K562 (cell line): ENCODE results near the gene CASKIN1. TPM values are rescaled to one million over a fixed set of nuclear protein-coding genes. Genes with fewer than 3 reads are reported as not detected.
A peak's percentile ranks its signal among the peaks of the same experiment; 100 is the strongest.

Experiments
- ASH1L ChIP-seq: fragments of 450-650 bp; IDR thresholded peaks from 2 replicates; pipeline ENCODE4 v1.6.1; 2018; ENCODE audit warnings: borderline replicate concordance, mild to moderate bottlenecking, low read depth; ENCODE audit not compliant: partially characterized antibody
- BRCA1 ChIP-seq, 2 experiments: fragments of 450-650 bp in 1 of 2; sonication (generic) in 1 of 2; formaldehyde crosslinking in 1 of 2; IDR thresholded peaks; 2 replicates each; pipeline versions ENCODE4 v1.5.0 to v1.6.1; 2017 to 2020; ENCODE audit warnings: mild to moderate bottlenecking in 1 of 2, missing genetic modification reagents in 1 of 2
- CEBPG ChIP-seq, 3 experiments: fragments of 200-800 bp in 1 of 3; sonication (Bioruptor generic) in 1 of 3; sonication (generic) in 1 of 3; formaldehyde crosslinking in 1 of 3; IDR thresholded peaks in 2 of 3; conservative IDR thresholded peaks in 1 of 3; 2 replicates each; pipeline versions ENCODE4 v1.6.1 to v1.8.0; 2016 to 2022; ENCODE audit warnings: missing compliant biosample characterization in 2 of 3, missing genetic modification characterization in 2 of 3, mild to moderate bottlenecking in 1 of 3, missing genetic modification reagents in 1 of 3
- ELK1 ChIP-seq: sonication (generic); formaldehyde crosslinking; IDR thresholded peaks from 2 replicates; pipeline ENCODE4 v1.8.1; 2022; ENCODE audit warnings: missing genetic modification reagents
- EP400 ChIP-seq: fragments of 450-650 bp; IDR thresholded peaks from 2 replicates; pipeline ENCODE4 v1.6.1; 2017; ENCODE audit warnings: antibody characterized with exemption, mild to moderate bottlenecking, moderate library complexity
- FIP1L1 ChIP-seq: fragments of 200-400 bp; formaldehyde crosslinking; IDR thresholded peaks from 2 replicates; pipeline ENCODE4 v1.6.1; 2018; ENCODE audit warnings: mild to moderate bottlenecking, low read depth, low read length; ENCODE audit not compliant: poor library complexity, severe bottlenecking
- HINFP ChIP-seq: fragments of 450-650 bp; conservative IDR thresholded peaks from 2 replicates; pipeline ENCODE4 v1.6.1; 2016; ENCODE audit warnings: missing genetic modification characterization, low read depth, mild to moderate bottlenecking, control low read depth, missing compliant biosample characterization
- KDM4B ChIP-seq, 2 experiments: fragments of 450-650 bp in 1 of 2; sonication (generic) in 1 of 2; IDR thresholded peaks; 2 replicates each; pipeline ENCODE4 v1.6.1; 2016 to 2017; ENCODE audit warnings: borderline replicate concordance in 2 of 2, antibody characterized with exemption in 1 of 2, low read depth in 1 of 2, mild to moderate bottlenecking in 1 of 2
- MAZ ChIP-seq, 2 experiments: fragments of 450-650 bp in 1 of 2; sonication (generic) in 1 of 2; formaldehyde crosslinking; IDR thresholded peaks in 1 of 2; conservative IDR thresholded peaks in 1 of 2; 2 replicates each; pipeline versions ENCODE4 v1.4.0 to v1.5.0; 2020; ENCODE audit warnings: mild to moderate bottlenecking in 1 of 2, missing genetic modification reagents in 1 of 2
- NR4A1 ChIP-seq, 2 experiments: fragments of 250-450 bp in 1 of 2; fragments of 450-650 bp in 1 of 2; sonication (Bioruptor Pico) in 1 of 2; IDR thresholded peaks; 2 replicates each; pipeline versions ENCODE4 v1.4.0 to v1.6.1; 2016 to 2020; ENCODE audit warnings: mild to moderate bottlenecking in 2 of 2, missing compliant biosample characterization in 1 of 2, missing genetic modification characterization in 1 of 2, moderate library complexity in 1 of 2
- NRF1 ChIP-seq, 2 experiments: fragments of 450-650 bp; IDR thresholded peaks in 1 of 2; conservative IDR thresholded peaks in 1 of 2; 2 replicates each; pipeline ENCODE4 v1.6.1; 2014; ENCODE audit warnings: mild to moderate bottlenecking in 2 of 2
- RFX1 ChIP-seq: fragments of 450-650 bp; IDR thresholded peaks from 2 replicates; pipeline ENCODE4 v1.6.1; 2016; ENCODE audit warnings: mild to moderate bottlenecking, moderate library complexity
- SOX6 ChIP-seq: fragments of 450-650 bp; IDR thresholded peaks from 2 replicates; pipeline ENCODE4 v1.6.1; 2014; ENCODE audit warnings: mild to moderate bottlenecking
- SPI1 ChIP-seq: IDR thresholded peaks from 2 replicates; pipeline ENCODE4 v1.6.1; 2011; ENCODE audit warnings: low read depth, low read length, control low read depth, borderline replicate concordance
- SREBF1 ChIP-seq: fragments of 150-350 bp; IDR thresholded peaks from 2 replicates; pipeline ENCODE4 v1.6.1; 2014; ENCODE audit warnings: antibody characterized with exemption, low read depth, low read length, borderline replicate concordance
- ZNF764 ChIP-seq: fragments of 250-450 bp; sonication (Bioruptor Pico); IDR thresholded peaks from 2 replicates; pipeline ENCODE4 v1.4.0; 2020; ENCODE audit warnings: low read depth, mild to moderate bottlenecking, moderate library complexity
- ZNF785 ChIP-seq: fragments of 250-450 bp; sonication (Bioruptor Pico); IDR thresholded peaks from 2 replicates; pipeline ENCODE4 v1.4.0; 2020; ENCODE audit warnings: mild to moderate bottlenecking
- polyA plus RNA-seq, 8 experiments: library from polyadenylated mRNA; depleted of rRNA in 4 of 8; stranded (reverse) in 5 of 8; unstranded in 3 of 8; fragments of >200 nt; fragmentation: Nextera tagmentation in 2 of 8; fragmentation: Illumina TruSeq in 1 of 8; extraction: Ambion mirVana in 2 of 8; extraction: Trizol in 1 of 8; gene quantifications; 2 replicates each; pipeline versions ENCODE4 v1.2.1 to v1.2.3, GENCODE V29; 2011 to 2014; ENCODE audit warnings: inconsistent platforms in 1 of 8, missing spikeins in 1 of 8
- total RNA-seq, 7 experiments: library from RNA; depleted of rRNA in 6 of 7; stranded (reverse); fragments of >200 nt in 6 of 7; fragmentation: Illumina TruSeq in 2 of 7; extraction: Trizol in 2 of 7; gene quantifications; 2 replicates each; pipeline versions ENCODE4 v1.2.1 to v1.2.3, GENCODE V29; 2011 to 2021; ENCODE audit warnings: low replicate concordance in 1 of 7
- TF ChIP-seq, protein P1 (sequence below): sonication (generic); formaldehyde crosslinking; IDR thresholded peaks from 2 replicates; pipeline ENCODE4 v1.8.1; 2022; ENCODE audit warnings: missing genetic modification reagents
- TF ChIP-seq, protein P2 (sequence below), 3 experiments: IDR thresholded peaks in 2 of 3; conservative IDR thresholded peaks in 1 of 3; 2 replicates each; pipeline ENCODE4 v1.5.1; 2011 to 2012; ENCODE audit warnings: low read length in 3 of 3, mild to moderate bottlenecking in 3 of 3, control low read depth in 2 of 3, improper control_type of control experiment in 1 of 3, inconsistent platforms in 1 of 3, low read depth in 1 of 3, mixed read lengths in 1 of 3, moderate library complexity in 1 of 3; ENCODE audit not compliant: insufficient read depth in 2 of 3

The CASKIN1 gene
- total and polyA plus RNA-seq, 9 of the 15 experiments (the other 6 are each of a cell fraction or from before 2014, with no cell fraction given): 0.15 to 4.5 (median 1.5) TPM; not detected in 2

DNA sequence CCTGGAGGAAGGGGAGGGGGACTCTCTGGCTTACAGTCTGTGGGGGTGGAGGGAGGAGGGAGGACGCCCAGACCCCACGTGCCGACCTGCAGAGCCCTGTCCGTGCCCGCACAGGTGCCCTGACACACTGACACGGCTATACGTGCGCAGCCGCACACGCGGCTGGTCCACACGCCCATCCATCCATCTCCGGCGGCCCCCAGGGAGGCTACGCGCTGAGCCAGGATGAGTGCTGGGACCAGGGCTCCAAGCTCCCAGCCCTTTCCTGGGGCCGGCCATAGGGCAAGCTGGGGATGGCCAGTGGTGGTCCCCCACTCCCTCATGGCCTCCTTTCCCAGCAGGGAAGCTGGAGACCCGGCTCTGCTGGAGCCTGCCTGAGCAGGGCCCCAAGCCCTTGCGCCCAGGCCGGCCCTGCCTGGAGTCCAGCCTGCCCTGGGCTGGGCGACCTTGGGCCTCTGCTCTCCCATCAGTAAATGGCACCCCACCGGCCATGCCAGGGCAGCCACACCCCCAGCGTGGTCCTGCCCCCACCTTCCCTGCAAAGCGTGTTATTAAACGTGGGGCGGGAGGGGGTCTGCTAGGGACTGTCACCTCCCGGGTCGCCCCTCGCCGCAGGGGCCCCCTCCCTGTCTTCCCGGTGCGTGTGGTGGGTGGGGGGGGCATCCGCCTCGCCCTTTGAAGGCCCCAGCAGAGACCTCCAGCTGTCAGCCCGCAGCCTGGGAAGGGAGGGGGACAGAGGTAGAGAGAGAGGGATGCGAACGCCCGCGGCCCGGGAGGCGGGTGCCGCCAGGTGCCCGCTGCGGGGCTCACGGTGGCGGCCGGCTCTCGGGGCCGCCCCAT is 863 bp downstream of the CASKIN1 start (continued):
- no peak for TF ChIP-seq HINFP
- peak; percentile 13 for TF ChIP-seq FIP1L1
- TF ChIP-seq KDM4B (IDR thresholded peaks at IDR 0.05; ENCODE audit: borderline replicate concordance in 2 of 2, low read depth in 1 of 2): no peak
- TF ChIP-seq SOX6: no peak
- TF ChIP-seq RFX1: no peak
- TF ChIP-seq SPI1: no peak
- 0 out of 4 replicates have a peak, but pooled peaks of 1 of the 2 experiments have one; percentile 14 for TF ChIP-seq MAZ (CRISPR knock-in tag; conservative IDR thresholded peaks at IDR 0.05 in 1 of 2, IDR thresholded peaks at IDR 0.05 in 1 of 2)
- TF ChIP-seq SREBF1: no peak
- TF ChIP-seq ZNF785 (CRISPR knock-in tag): no peak
- TF ChIP-seq EP400: no peak
- TF ChIP-seq NRF1 (conservative IDR thresholded peaks at IDR 0.05 in 1 of 2, IDR thresholded peaks at IDR 0.05 in 1 of 2): peak in 1 of 2 experiments; percentile 36; a peak in 1 of 4 replicates
- TF ChIP-seq NR4A1 (CRISPR knock-in tag; IDR thresholded peaks at IDR 0.05): no peak
- no peak for TF ChIP-seq NR4A1 (tag; IDR thresholded peaks at IDR 0.05)
- TF ChIP-seq CEBPG (CRISPR knock-in tag; IDR thresholded peaks at IDR 0.05): no peak
- TF ChIP-seq CEBPG (tag; conservative IDR thresholded peaks at IDR 0.05 in 1 of 2, IDR thresholded peaks at IDR 0.05 in 1 of 2): no peak
- no peak for TF ChIP-seq ZNF764
- TF ChIP-seq, protein P1, sequence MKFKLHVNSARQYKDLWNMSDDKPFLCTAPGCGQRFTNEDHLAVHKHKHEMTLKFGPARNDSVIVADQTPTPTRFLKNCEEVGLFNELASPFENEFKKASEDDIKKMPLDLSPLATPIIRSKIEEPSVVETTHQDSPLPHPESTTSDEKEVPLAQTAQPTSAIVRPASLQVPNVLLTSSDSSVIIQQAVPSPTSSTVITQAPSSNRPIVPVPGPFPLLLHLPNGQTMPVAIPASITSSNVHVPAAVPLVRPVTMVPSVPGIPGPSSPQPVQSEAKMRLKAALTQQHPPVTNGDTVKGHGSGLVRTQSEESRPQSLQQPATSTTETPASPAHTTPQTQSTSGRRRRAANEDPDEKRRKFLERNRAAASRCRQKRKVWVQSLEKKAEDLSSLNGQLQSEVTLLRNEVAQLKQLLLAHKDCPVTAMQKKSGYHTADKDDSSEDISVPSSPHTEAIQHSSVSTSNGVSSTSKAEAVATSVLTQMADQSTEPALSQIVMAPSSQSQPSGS (CRISPR knock-in tag): no peak
- no peak for TF ChIP-seq BRCA1 (IDR thresholded peaks at IDR 0.05)
- TF ChIP-seq BRCA1 (CRISPR knock-in tag; IDR thresholded peaks at IDR 0.05): peak; percentile 82; the same call in 1 of the 2 replicates
- no peak for TF ChIP-seq ASH1L
- TF ChIP-seq, protein P2, sequence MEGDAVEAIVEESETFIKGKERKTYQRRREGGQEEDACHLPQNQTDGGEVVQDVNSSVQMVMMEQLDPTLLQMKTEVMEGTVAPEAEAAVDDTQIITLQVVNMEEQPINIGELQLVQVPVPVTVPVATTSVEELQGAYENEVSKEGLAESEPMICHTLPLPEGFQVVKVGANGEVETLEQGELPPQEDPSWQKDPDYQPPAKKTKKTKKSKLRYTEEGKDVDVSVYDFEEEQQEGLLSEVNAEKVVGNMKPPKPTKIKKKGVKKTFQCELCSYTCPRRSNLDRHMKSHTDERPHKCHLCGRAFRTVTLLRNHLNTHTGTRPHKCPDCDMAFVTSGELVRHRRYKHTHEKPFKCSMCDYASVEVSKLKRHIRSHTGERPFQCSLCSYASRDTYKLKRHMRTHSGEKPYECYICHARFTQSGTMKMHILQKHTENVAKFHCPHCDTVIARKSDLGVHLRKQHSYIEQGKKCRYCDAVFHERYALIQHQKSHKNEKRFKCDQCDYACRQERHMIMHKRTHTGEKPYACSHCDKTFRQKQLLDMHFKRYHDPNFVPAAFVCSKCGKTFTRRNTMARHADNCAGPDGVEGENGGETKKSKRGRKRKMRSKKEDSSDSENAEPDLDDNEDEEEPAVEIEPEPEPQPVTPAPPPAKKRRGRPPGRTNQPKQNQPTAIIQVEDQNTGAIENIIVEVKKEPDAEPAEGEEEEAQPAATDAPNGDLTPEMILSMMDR (IDR thresholded peaks at IDR 0.05 in 2 of 3, conservative IDR thresholded peaks at IDR 0.05 in 1 of 3; ENCODE audit: insufficient read depth in 2 of 3, low read depth in 1 of 3, low read length in 3 of 3): no peak
- TF ChIP-seq ELK1 (CRISPR knock-in tag): no peak
